NCI-H2227 treated with DMSO at 0.1 percent for 48 hours (cell line): Measurements from ENCODE around the gene RPRD1A.
"Not testable (repeated sequence)": the region's sequence is repeated elsewhere in the genome, so short reads cannot be mapped to it uniquely, and the experiment has no call there.

Source experiments
- DNase-seq: peaks from one replicate; lab custom pipeline; 2025; lab: John Stamatoyannopoulos, UW

RPRD1A gene

DNA sequence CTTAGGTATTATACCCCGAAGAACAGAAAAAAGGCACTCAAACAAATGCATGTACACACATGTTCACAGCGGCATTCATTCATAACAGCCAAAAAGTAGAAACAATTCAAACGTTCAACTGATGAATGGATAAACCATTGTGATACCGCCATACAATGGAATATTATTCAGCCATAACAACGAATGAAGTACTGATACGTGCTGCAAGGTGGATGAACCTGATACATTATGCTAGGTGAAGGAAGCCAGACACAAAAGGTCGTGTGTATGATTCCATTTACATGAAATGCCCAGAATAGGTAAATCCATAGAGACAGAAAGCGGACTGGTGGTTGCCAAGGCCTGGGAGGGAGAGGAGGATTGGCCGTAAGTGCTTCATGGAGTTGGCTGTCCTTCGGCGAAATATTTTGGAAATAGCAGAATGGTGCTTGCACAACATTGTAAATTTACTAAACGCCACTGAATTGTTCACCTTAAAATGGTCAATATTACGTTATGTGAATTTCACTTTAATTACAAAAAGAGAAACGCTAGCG is 95.6 kb downstream of the RPRD1A start:
- DNase-seq: peak; percentile 90

- DNase-seq: no peak
Measured at GRCh38 chr18:35969676-35970075, 97.7 kb downstream of the RPRD1A start.

DNA sequence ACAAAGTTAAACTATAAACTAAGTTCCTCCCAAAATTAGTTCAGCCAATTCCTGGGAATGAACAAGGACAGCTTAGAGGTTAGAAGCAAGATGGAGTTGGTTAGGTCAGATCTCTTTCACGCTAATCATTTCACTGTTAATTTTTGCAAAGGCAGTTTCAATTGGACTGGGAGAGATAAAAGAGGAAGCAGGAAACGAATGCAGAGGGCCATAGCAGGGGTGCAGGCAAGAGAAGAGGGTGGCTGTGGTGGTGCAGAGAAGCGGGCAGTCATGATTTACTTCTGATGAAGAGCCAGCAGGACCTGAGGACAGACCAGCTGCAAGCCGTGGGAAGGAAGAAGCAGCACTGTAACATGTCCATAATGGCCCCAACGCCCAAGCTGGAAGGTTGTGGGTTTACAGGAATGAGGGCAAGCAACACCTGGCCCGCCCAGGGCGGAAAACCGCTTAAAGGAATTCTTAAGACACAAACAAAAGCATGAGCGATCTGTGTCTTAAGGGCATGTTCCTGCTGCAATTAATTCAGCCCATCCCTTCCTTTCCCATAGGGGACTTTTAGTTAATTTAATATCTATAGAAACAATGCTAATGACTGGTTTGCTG is 99.0 kb downstream of the RPRD1A start:
- no peak for DNase-seq

DNA sequence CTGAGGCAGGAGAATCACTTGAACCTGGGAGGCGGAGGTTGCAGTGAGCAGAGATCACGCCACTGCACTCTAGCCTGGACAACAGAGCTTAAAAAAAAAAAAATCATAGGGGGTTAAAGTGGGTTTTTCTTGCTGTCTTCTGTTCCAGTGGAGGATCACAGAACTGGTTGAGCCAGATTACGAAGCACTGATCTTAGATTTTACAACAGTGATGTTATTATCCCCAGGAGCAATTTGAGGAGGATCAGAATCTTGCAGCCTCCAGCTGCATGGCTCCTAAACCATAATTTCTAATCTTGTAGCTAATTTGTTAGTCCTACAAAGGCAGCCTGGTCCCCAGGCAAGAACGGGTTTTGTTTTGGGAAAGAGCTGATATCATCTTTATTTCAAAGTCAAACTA is 99.5 kb downstream of the RPRD1A start:
- DNase-seq: not testable (repeated sequence)

DNA sequence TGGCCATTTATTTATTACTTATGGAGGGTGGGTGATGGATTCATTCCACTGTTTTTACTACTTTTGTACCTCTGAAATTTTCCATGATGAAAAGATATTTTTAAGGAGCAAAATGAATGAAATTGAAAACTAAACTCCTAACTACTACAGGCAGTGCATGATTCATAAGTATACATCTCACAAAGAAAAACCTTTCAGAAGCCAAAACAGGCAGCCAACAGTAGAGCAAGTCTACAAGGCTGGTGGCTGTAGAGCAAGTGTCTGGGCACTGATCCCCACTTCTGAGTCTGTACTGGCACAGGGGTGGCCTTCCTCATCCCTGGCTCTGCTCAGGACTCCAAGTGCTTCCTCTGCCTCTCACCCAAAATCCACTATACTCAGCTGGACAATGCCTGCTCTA is 103.0 kb downstream of the RPRD1A start:
- DNase-seq: no peak

- no peak for DNase-seq
Measured at GRCh38 chr18:35962320-35962719, 105.0 kb downstream of the RPRD1A start.

DNA sequence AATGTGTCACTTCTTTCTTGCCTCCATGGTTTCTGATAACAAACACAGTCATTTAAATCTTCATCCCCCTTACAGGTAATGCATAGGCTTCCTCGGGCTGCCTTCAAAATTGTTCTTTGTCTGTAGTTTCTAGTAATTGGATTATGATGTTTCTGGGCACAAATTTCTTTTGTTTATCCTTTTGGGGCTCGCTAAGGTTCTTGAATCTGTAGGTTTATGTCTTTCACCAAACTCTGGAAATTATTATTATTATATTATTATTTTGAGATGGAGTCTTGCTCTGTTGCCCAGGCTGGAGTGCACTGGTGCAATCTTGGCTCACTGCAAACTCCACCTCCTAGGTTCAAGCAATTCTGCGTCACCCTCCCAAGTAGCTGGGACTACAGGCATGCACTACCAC is 111.1 kb downstream of the RPRD1A start:
- no peak for DNase-seq

GRCh38 chr18:35953688-35954087 is 113.7 kb downstream of the RPRD1A start:
- no peak for DNase-seq

GRCh38 chr18:35950628-35950982 is 116.8 kb downstream of the RPRD1A start:
- no peak for DNase-seq

- peak; percentile 74 for DNase-seq
Measured at GRCh38 chr18:35949903-35950627, 117.3 kb downstream of the RPRD1A start.

DNA sequence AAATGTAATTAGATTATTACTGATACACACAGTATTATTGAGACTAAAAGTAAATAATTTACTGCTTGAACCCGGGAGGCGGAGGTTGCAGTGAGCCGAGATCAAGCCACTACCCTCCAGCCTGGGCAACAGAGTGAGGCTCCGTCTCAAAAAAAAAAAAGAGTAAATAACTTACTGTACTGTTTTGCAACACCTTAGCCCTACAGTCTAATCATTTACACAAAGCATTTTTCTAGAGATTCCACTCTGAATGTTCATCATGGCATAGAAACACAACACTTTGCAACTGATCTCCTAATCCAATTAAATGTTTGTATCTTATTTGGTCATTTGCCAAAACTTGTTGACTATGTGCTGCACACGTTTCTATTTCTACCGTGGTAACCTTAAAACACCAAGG is 118.3 kb downstream of the RPRD1A start:
- no peak for DNase-seq

DNA sequence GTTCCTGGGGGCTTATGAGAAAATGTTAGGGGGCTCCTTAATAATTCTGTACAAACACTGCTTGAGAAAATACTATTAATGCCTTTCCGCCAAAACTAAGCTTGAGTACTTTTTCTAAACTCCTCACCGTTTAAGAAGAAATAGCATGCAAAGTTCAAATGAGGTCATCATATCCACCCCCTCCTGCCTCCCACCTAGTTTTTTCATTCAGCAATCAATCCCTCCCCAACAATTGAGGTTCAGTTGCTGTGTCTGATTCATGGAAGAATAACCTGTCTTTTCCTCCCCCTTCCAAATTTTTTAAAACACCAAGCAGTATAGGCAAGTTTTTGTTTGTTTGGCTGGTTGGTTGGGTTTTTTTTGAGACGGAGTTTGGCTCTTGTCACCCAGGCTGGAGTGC is 119.3 kb downstream of the RPRD1A start:
- no peak for DNase-seq

DNA sequence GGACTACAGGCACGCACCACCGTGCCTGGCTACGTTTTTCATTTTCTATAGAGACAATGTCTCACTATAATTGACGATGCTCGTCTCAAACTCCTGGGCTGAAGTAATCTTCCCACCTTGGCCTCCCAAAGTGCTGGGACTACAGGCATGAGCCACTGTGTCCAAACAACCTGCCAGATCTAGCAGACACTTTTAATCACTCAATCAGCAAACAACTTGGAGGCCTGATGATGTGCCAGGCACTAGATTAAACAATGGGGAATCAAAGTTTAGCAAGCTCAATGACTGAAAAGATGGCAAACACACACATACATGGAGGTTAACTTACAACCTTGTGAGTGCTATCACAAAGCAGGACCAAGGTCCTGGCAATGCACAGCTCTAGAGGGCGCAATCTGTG is 124.7 kb downstream of the RPRD1A start:
- DNase-seq: no peak

DNA sequence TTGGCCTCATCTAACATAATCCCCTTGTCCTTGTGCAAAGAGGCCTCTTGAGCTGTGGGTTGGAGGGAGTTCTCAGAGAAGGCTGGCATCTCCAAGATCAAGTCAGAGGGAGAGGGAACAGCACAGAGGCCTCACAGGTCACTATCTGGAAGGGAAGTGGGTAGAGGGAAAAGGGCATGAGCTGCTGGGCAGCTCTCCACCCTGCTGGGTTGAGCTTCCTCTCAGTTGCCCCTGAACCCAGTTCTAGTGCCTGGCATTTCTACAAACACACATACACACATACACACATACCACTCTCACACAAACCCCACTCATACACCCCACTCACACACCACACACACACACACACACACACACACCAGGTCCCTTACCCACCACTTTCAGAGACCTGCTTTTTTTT is 125.2 kb downstream of the RPRD1A start:
- no peak for DNase-seq

- DNase-seq: peak; percentile 67
Measured at GRCh38 chr18:35941299-35941698, 126.1 kb downstream of the RPRD1A start.
